HG03045 (cell line): ENCODE measurements around the gene MTHFD2.
"Not testable (repeated sequence)": the region's sequence is repeated elsewhere in the genome, so short reads cannot be mapped to it uniquely, and the experiment has no call there.

Source experiments
- ATAC-seq: cut with Tn5 transposase; IDR thresholded peaks from one replicate; pipeline ENCODE4 v1.9.1; 2021; ENCODE audit warnings: mild to moderate bottlenecking, moderate library complexity; ENCODE audit not compliant: unreplicated experiment

The MTHFD2 gene

DNA sequence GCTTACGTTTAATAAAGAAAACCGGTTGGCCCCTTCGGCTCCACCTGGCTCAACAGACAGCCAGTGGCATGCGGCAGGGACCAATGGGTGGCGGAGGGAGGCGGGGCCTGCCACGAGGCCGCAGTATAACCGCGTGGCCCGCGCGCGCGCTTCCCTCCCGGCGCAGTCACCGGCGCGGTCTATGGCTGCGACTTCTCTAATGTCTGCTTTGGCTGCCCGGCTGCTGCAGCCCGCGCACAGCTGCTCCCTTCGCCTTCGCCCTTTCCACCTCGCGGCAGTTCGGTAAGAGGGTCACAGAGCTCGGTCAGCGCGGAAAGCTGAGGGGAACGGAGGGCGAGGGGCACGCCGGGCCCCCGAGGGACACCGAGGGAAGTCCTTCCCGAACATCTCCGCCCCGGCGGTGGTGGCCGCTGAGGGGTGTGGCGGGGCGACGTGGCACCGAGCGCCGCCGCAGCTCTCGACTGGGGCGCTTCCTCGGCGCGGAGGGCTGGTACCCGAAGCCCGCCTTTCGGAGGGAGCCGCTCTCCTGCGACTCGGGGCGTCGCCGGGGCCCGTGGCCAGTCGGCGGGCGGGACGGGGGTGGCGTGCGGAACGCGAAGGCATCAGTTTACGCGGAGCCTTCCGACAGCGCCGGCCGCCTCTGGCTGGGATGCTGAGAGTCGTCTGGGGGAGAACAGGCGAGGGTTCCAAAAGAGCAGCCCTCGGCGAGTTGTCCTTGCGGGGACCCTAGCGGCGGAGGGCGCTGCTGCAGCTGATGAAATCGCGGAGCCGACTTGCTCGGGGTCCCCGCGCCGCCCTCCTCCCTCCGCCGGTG is at the start of gene MTHFD2:
Gene MTHFD2 (plus strand): TSS at position 155 of the 814 bp plus-strand sequence. CDS start 27 bp downstream, at position 182.
- ATAC-seq: peak; percentile 93

DNA sequence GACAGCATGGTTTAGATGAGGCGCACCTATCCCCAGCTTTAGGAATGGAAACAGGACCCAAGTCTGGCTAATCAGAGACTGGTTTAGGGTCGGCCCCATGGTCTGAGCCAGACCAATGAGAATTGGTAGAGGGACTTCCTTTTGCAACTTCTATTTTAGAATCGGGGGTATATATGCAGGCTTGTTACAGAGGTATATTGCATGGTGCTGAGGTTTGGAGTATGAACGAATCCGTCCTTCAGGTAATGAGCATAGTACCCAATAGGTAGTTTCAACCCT is 49.2 kb upstream of the MTHFD2 start:
- ATAC-seq: no peak

DNA sequence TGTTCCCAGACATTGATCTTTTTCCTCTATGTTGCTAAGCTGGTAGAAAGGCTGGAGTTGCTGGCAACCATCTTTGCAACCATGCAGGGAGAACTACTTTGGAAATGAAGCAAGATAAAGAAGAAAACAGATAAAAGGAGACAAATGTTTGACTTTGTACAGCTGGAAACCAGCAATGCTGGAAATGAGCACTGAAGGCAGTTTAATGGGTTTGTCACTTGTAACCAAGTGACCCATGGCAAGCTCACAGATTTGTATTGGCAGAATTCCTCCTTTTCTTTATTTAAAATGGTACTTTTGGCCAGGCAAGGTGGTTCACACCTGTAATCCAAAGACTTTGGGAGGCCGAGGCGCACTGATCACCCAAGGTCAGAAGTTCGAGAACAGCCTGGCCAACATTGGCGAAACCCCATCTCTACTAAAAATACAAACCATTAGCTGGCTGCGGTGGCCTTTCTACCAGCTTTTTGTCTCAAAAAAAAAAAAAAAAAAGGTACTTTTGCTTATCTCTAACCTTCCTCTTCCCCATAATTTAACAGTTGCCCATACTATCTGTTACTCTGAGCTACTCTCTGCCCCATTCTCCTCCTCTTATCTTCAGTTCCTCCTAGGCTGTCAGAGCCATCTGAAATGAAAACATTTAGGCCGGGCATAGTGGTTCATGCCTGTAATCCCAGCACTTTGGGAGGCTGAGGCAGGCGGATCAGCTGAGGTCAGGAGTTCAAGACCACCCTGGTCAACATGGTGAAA is 48.7 kb upstream of the MTHFD2 start:
- ATAC-seq: no peak

DNA sequence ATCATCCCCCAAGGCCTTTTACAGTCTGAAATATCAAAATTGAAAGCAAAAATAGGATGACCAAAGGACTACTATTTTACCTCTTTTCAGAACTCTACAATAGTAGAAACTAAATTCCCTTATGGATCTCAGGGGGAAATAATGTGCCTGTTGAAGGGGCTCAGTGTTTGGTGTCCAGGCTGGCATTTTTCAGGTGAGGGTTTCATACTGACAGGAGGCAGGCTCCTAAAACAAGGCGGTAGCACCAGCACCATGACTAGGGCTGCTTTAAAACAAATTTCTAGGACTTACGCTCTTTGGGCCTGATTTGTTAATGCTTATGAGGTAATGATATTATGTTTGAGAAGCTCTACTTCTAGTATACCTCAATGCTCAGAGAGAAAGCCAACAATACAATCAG is 45.5 kb upstream of the MTHFD2 start:
- ATAC-seq: no peak

DNA sequence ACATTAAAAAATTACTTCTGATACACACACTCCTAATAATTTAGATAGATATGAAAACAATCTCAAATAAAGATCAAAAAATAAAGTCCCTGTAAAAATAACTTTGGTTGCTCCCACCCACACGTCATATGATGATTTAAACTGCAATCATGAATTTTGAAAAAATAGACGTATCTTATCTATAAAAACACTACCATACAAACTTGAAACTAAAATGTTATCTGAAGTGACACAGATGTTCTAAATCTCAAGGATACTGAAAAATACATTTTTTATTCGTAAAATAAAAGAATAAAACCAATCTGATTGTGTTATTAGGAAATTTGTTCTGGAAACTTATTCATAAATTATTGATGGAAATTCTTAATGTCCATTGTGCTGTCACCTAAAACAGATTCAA is 42.6 kb upstream of the MTHFD2 start:
- no peak for ATAC-seq

DNA sequence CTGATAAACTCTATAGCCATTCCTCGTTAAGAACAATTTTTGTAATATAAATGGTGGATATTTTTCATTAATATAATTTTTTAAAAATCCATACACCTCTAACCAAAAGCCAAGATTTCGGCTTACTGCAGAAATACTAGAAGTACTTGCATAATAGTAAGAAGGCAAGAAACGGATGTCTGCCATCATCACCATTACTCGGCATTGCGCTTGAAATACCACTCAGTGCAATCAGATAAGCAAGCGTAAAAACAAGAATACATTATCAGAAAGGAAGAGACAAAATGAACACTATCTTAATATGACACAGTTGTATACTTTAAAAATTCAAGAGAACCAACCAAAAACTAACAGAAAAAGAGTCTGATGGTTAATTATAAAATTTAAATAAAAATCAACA is 35.5 kb upstream of the MTHFD2 start:
- no peak for ATAC-seq

DNA sequence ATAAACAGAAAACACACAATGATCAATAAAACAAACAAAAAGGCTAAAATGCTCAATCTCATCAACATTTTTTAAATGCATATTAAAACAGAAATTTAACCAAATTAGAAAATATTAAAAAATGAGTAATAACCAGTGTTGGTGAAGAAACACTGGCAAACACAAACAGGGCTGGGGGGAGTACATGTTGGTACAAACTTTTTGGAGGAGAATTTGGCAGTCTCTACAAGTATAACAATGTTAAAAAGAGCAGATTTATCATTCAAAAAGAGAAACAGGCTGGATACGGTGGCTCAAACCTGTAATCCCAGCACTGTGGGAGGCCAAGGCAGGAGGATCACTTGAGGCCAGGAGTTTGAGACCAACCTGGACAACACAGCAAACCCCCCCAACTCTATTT is 33.7 kb upstream of the MTHFD2 start:
- ATAC-seq: no peak

DNA sequence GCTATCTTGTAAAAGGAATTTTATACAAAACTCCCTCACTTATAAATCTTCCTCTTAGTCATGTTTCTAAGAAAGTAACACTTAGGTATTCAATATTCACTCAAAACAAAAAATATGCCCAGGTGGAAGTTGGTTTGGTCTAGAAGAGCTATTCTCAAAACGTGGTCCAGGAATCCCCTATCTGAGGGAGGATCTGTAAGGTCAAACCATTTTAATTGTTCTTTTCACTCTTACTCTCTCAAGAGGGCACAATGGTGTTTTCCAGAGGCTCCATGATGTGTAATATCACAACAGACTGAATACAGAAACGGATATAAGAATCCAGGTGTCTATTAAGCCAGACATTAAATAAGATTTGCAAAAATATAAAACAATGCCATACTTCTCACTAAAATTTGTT is 29.7 kb upstream of the MTHFD2 start:
- ATAC-seq: no peak

DNA sequence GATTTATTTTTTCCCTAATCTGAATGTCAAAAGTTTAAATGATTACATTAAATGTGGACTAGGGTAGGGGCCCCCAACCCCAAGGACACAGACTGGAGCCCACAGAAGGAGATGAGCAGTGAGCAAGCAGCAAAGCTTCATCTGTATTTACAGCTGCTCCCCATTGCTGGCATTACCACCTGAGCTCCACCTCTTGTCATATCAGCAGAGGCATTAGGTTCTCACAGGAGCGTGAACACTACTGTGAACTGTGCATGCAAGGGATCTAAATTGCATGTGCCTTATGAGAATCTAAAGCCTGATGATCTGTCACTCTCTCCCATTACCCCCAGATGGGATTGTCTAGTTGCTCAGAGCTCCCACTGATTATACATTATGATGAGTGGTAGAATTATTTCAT is 23.5 kb upstream of the MTHFD2 start:
- no peak for ATAC-seq

DNA sequence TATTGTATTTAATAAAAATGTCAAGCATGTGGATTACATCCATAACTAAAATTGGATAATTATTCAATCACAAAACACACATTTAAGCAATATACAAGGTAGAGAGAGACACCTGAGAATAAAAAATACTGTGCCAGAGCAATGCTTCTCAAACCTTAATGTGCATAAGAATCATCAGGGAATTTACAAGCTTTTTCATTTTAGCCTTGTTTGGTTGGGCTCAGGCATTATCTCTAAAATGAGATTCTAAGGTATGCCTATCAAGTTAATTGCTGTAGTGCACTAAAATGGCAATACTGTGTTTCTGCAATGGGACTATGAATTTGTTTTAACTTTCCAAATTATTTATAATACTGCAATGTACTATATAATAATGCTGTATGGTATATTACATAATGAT is 20.7 kb upstream of the MTHFD2 start:
- ATAC-seq: no peak

DNA sequence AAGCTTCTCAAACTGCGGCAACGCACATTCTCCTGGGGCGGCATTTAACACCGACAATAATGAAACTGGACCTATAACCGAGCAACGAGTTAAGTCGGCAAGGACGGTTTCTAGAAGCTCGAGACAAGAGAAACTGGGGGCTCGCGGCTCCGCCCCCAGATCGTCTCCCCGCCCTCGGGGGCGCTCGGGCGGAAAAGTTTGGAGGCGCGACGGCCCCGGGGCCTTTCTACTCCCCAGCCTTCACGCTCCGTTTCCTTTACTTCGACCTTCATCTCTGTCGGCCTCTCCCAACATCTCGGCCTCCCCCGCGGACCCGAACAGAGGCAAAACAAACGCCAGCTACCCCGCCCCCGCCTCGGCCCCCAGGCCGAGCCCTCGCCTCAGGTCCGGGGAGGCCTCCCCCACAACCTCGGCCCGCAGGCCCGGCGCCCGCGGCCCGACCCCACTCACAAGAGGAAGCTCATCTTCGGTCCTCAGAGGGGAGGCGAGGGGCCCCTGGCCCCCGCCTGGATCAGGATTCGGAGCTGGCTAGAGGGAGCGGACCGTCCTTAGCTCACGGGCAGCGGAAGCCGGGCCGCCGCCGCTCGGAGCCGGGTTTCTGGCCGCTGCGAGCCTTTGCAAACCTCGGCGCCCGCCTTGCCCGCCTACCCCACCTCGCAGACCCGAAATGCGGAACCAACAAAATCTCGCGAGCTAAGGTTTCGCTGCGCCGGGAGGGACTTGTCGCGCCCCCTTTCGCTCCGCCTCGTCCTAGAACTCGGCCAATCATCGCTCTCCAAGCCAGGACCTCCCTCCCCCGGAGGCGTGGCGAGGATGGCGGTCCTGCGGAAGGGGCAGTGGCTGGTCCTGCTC is 20.0 kb upstream of the MTHFD2 start, which contains the start of gene MOB1A:
Gene MOB1A (minus strand): TSS at position 669 of the 852 bp plus-strand sequence. CDS start 205 bp downstream, at position 464.
- peak; percentile 79 for ATAC-seq

DNA sequence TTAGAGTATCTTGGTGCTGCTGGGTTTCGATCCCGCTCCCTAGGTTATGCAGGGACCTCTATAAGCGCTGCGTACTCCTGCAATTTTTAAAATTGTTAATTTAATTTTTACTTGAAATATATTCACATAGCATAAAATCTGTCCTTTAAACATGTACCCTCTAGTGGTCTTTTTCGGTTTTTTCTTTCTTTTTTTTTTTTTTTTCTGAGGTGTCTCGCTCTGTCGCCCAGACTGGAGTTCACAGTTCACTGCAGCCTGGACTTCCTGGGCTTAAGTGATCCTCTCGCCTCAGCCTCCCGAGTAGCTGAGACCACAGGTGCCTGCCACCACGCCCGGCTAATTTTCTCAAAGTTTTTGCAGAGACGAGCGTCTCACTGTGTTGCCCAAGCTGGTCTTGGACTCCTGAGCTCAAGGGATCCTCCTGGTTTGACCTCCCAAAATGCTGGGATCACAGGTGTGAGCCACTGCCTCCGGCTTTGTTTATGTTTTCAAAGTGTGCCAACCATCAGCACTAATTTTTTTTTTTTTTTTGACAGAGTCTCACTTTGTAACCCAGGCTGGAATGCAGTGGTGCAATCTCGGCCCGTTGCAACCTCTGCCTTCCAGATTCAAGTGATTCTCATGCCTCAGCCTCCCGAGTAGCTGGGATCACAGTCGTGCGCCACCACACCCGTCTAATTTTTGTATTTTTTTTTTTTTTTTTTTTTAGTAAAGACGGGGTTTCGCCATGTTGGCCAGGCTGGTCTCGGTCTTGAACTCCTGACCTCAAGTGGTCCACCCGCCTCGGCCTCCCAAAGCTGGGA is 19.2 kb upstream of the MTHFD2 start:
- ATAC-seq: peak; percentile 0

DNA sequence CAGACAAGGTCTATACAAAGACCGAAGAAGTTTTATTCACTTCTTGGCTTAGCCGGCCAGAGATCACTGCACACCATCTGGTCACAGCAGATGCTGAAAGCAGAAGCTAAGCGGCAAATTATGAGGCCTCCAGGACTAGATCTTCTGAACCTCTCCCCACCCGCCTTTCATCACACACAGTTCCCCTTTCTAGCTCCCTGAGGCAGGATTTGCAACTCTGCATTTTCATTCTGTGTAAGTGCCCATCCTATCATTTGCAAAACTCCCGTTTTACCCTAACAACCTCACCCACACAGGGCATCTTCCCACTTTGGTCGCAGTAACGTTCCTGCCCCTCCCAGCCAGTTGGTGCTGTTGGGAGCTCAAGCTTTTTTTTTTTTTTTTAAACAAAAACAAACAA is 16.7 kb upstream of the MTHFD2 start:
- ATAC-seq: no peak

DNA sequence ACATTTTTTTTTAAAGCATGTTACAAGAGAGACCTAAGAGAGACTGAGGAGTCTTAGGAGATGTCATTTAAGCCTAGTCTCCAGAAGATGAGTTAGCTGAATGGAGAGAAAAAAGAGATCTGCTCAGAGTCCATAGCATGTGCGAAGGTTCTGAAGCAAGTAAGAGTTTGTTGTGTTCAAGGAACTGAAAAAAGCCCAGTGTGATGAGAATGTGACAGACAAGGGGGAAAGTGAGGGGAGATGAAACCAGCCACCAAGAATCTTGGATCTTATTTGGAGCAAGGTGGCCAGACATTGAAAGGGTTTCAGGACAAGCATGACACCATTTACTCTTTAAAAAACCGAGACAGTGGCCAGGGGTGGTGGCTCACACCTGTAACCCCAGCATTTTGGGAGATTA is 14.5 kb upstream of the MTHFD2 start:
- no peak for ATAC-seq

DNA sequence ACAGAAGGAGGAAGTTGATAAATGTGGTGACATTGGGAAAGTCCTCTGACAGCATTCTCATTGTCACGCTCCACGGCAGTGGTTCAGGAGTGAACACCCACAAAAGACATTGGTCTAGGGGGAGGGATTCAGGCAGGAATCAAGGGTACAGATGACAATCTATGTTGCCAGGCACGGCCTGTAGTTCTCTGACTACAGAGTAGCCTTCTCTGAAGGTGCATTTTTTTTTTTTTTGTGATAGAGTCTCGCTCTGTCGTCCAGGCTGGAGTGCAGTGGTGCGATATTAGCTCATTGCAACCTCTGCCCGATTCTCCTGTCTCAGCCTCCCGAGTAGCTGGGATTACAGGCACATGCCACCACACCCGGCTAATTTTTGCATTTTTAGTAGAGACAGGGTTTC is 12.4 kb upstream of the MTHFD2 start:
- ATAC-seq: peak; percentile 51

DNA sequence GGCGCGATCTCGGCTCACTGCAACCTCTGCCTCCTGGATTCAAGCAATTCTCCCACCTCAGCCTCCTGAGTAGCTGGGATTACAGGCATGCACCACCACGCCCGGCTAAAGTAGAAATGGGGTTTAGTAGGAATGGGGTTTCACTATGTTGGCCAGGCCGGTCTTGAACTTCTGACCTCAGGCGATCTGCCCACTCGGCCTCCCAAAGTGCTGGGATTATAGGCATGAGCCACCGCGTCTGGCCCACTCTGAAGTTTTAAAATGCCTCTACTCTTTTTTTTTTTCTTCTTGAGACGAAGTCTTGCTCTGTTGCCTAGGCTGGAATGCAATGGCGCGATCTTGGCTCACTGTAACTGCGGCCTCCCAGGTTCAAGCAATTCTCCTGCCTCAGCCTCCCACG is 11.7 kb upstream of the MTHFD2 start:
- ATAC-seq: not testable (repeated sequence)

DNA sequence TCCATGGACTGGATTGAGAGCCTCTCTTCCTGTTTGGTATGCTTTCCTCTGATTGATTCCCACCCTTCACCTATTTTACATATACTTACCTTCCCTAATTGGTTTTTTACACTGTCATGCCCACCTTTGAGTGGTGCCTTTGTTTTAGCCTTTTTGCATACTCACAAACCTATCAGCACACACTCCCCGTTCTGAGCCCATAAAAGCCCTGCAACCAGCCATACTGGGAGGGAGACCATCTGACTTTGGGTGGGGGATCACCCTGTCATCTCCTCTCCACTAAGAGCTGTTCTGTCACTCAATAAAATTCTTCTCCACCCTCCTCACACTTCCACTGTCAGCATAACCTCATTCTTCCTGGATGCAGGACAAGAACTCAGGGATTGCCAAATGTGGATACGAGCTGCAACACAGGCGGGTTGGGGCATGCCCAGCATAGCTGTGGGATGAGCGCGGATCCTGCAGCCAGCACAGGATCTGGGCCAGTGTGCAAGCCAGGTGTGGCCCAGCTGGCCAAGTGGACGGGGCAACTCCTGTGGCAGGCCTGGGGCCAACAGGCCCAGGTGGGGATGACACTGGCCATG is 10.3 kb upstream of the MTHFD2 start:
- no peak for ATAC-seq

DNA sequence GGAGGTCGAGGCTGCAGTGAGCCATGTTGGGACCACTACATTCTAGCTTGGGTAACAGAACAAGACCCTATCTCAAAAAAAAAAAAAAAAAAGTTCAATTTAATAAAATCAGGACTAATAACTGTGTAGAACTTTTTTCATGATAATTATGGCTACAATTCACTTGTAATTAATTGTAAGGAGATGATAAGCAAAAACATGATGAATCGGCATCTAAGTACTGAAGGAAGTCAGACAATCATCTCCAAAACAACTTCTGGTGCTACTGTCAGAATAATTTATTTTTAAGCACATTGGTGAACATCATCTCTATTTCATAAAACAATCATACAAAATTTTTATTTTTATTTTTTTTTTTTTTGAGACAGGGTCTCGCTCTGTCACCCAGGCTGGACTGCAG is 9.7 kb upstream of the MTHFD2 start:
- no peak for ATAC-seq

DNA sequence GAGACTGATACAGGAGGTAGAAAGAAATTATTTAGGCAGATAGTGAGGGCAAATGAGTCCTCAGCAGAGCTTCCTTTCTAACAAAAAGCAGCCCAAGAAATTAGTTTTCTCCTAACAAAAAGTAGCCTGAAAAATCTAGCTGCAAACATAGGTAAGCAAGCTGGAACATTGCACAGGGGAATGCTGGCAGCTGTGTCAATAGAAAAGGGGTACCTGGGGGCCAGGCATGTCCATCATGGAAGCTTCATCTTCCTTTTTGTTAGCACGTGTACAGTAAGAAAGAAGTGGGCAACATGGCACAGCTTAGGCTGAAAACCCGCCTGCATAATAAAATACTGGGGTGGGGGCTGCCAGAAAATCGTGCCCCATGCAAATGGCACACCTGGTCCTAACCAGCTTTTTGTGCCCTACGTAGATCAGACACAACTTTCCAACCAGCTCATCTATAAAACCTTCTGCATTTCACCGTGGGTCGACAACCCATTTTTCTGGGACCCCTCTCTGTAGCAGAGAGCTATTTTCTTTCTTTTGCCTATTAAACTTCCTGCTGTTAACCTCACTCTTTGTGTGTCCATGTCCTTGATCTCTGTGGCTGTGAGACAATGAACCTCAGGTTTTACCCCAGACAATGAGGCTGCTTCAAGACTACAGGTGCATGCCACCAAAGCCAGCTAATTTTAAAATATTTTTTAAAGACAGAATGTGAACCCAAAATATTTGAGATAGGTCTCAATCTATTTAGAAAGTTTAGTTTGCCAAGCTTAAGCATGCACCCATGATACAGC is 6.6 kb upstream of the MTHFD2 start:
- ATAC-seq: no peak

DNA sequence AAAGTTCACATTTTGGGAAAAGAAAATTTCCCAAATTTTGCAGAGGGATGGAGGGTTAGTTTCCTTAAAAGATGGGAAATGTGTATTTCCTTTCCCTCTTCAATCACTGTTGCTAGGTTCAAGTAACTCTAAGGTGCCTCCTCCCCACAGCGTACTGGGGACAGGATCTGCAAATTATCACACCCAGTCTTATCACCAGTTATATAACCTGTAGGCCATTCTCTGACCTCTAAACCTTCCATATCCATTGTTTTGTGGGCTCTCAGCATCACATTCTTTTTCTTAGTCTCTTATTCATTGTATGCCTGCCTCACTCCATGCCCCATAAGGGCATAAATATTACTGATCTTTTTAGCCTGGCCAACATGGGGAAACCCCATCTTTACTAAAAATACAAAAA is 3.6 kb upstream of the MTHFD2 start:
- no peak for ATAC-seq
